Activated CD4-positive, alpha-beta T cell treated with anti-CD3 and anti-CD28 coated beads for 1 hour (primary cell): ENCODE data around the gene CYB5D1.
"Not testable (repeated sequence)": the region's sequence is repeated elsewhere in the genome, so short reads cannot be mapped to it uniquely, and the experiment has no call there.

ENCODE experiments used
- DNase-seq: peaks from one replicate; pipeline ENCODE4 v3.0.0-alpha.2; 2020

Gene CYB5D1

DNA sequence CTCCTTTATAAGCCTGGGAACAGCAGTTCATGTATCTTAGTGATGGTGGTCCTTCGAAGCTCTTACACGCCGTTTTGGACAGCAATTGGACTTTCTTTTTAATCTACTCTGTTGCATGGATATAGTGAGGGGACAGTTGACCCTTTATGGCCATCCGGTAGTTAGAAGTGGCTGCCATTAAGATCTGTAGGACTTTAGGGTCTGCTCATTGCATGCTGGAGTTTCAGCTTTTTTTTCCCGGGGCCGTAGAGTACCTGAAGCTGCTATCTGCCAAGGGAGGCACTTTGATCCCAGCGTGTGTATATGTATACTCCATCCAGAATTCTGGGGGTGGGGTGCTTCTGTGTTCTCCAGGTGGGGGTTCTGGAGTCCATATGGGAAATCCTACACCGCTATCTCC lies 1.2 kb downstream of the CYB5D1 start:
- no peak for DNase-seq

GRCh38 chr17:7862692-7863437 lies 5.1 kb downstream of the CYB5D1 start:
- no peak for DNase-seq

DNA sequence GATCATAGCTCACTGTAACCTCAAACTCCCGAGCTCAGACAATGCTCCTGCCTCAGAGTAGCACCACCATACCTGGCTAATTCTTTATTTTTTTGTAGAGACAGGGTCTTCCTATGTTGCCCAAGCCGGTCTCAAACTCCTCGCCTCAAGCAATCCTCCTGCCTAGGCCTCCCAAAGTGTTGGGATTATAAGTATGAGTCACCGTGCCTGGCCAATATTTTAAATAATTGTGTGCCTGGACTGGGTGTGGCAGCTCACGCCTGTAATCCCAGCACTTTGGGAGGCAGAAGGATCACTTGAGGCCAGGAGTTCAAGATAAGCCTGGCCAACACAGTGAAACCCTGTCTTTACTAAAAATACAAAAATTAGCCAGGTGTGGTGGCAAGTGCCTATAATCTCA lies 6.6 kb downstream of the CYB5D1 start:
- not testable (repeated sequence) for DNase-seq

DNA sequence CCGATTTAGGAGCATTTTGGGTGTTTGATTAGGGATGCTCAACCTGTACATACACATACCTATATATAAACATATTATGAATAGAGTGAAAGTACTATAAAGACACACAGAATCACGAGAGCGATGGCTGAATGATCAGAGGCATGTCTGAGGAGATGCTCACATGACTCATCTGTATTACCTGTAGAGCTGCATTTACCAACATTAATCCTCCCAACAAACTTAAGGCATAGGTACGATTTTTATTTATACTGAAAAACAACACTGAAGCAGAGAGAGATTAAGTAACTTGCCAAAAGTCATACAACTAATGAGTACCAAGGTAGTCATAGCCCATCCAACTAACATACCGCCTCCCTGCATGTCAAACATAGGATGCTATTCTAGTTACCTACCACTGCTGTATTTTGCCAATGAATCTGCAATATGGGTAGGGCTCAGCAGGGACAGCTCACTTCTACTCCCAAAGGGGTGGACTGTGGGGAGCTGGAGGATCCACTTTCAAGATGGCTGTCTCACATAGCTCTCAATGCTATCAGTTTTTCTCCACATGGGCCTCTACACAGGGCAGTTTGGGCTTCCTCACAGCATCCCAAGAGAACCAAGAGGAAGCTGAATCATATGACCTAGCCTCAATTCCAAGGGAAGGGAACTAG lies 7.3 kb downstream of the CYB5D1 start:
- DNase-seq = no peak

- DNase-seq = no peak
Measured at GRCh38 chr17:7867881-7868329, 10.1 kb downstream of the CYB5D1 start.

- DNase-seq = no peak
Measured at GRCh38 chr17:7873051-7873450, 15.2 kb downstream of the CYB5D1 start.

GRCh38 chr17:7875804-7876370 lies 18.1 kb downstream of the CYB5D1 start:
- DNase-seq = no peak

DNA sequence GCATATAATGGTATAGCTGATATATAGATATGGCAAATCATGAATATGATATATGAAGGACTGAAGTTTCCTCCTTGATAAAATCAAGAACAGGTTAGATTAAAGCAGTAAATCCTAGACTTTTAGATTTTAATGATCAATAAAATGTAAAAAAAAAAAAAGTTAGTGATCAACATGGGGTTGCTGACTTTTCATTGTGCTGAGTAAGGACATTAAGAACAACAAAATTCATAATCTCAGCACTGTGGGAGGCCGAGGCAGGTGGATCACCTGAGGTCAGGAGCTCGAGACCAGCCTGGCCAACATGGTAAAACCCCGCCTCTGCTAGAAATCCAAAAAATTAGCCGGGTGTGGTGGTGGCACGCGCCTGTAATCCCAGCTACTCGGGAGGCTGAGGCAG lies 20.4 kb downstream of the CYB5D1 start:
- no peak for DNase-seq

- DNase-seq = no peak
Measured at GRCh38 chr17:7880076-7880868, 22.5 kb downstream of the CYB5D1 start.

DNA sequence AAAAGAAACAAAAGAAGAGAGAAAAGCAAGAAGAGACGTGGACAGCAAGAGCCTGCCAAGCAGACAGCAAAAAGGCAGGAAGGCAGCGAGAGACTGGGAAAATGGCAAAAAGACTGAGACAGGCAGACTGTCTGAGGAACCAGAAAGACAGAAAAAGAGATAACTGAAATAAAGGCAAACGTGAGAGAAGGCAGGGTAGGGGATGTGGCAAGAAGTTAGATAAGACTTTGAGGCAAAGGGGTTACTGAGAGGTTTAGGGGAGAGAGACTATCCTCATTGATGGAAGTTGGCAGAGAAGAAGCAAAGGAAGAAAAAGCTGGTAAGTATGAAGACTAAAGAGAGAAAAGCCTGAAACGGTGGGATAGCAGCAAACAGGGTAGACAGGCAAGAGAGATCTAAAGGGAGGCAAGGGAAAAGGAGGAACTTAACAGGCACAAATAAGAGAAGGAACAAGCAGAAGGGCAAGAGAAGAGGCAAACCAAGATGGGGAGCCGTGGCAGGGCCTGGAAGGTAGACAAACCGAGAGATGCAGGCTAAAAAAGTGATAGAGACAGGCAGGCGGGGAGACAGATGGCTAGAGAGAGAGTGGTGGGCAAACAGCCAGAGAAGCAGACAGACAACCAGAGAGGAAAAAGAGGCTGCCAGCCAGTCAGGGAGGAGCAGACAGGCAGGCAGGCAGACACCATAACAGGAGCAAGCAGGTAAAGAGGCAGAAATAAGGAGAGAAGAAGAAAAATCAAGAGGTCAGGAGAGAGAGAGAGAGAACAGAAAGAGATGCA lies 23.7 kb downstream of the CYB5D1 start:
- no peak for DNase-seq

GRCh38 chr17:7882068-7882467 lies 24.3 kb downstream of the CYB5D1 start:
- DNase-seq = no peak

- no peak for DNase-seq
Measured at GRCh38 chr17:7882629-7883028, 24.8 kb downstream of the CYB5D1 start.

GRCh38 chr17:7883781-7884386 lies 26.1 kb downstream of the CYB5D1 start:
- no peak for DNase-seq

- peak; percentile 33 for DNase-seq
Measured at GRCh38 chr17:7884581-7885366, 27.0 kb downstream of the CYB5D1 start.

DNA sequence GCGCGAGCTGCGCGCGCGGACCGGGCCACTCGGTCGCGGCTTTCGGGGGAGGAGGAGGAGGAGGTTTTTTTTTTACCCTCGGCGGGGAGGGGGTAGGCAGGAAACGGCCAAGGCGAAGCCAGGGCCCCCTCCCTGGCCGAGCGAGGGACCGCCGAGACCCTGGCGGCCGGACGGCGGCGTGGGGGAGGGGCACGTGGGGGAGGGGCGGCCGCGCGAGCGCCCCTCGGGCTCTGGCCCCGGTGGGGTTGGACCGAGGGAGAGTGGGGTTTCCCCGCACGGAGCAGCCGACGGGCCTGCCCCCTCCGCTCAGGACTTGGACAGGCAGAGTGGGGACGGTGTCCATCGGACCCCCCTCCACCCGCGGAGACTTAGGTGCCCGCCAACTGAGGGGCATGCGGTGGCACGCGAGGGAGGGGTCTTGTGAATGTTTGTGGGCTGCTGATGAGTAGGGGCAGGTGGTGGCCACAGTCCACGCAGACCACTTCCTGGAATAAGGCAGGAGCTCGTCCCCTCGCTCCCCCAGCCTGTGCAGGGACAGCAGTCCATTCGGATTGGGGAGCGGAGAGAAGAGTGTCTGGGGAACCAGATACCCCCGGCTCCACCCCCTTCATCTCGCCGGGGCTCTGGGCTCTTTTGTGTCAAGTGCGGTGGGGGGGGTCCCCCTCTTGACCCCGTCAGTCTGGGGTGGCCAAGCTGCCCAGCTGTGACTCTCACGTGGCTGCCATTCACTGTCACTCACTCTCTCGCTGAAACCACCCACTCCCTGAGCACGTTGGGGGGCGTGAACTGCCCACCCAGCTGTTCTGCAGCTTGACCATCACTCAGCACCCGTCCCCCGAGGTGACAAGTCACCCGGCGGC lies 27.8 kb downstream of the CYB5D1 start:
- no peak for DNase-seq

- DNase-seq = peak; percentile 28
Measured at GRCh38 chr17:7886227-7887037, 28.6 kb downstream of the CYB5D1 start.

DNA sequence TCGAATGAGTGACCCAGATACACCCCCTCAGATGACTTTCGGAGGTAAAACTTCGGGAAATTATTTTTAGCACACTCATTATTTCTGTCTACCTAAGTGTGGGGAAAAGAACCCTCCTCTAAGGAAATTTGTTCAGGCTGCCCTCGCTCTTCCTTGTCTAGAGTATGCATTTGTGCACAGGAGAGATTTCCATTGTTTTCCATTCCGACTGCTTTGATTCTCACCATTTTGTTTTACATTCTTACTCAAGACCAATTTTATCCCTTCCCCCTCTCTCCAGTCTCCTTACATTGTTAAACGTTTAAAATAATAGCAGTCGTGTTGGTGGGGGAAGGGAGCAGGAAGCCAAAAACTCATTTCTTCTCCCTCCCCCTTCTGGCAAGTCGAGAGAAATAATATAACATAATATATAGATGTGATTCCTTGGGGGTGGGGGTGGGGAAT lies 29.3 kb downstream of the CYB5D1 start:
- no peak for DNase-seq

GRCh38 chr17:7887482-7888183 lies 29.8 kb downstream of the CYB5D1 start:
- DNase-seq = peak; percentile 80
